Keratinocyte (primary cell): ENCODE measurements around the gene WLS. TPM values are rescaled to one million over a fixed set of nuclear protein-coding genes. Genes with fewer than 3 reads are reported as not detected.

Source experiments
- DNase-seq: peaks from one replicate; pipeline ENCODE4 v3.0.0-alpha.2; 2011; ENCODE audit warnings: low read depth, missing footprints, low spot score
- FAIRE-seq: peaks from 2 replicates; lab custom pipeline; 2011; peaks lifted over from hg19 to GRCh38; lab: Jason Lieb, UNC
- H2AFZ ChIP-seq: 2 replicates; pipeline ENCODE4 v1.6.0; 2012; ENCODE audit warnings: low read length, control low read depth, inconsistent platforms; ENCODE audit not compliant: control insufficient read depth
- H3K27ac ChIP-seq: 2 replicates; pipeline ENCODE4 v1.5.1; 2011; ENCODE audit warnings: low read length; ENCODE audit not compliant: control insufficient read depth, insufficient read depth
- H3K27me3 ChIP-seq: 3 replicates; pipeline ENCODE4 v1.6.0; 2011; ENCODE audit warnings: low read length; ENCODE audit not compliant: control insufficient read depth, insufficient read depth; ENCODE audit errors: extremely low read depth
- H3K36me3 ChIP-seq, 2 experiments: 2 replicates in 1 of 2; 3 replicates in 1 of 2; pipeline ENCODE4 v1.5.1; 2011; ENCODE audit warnings: low read length in 2 of 2, mild to moderate bottlenecking in 1 of 2; ENCODE audit not compliant: control insufficient read depth in 2 of 2, insufficient read depth in 2 of 2; ENCODE audit errors: extremely low read depth in 1 of 2
- H3K4me1 ChIP-seq: 3 replicates; pipeline ENCODE4 v1.5.1; 2011; ENCODE audit warnings: low read length; ENCODE audit not compliant: control insufficient read depth, insufficient read depth; ENCODE audit errors: extremely low read depth
- H3K4me2 ChIP-seq: 3 replicates; pipeline ENCODE4 v1.6.0; 2011; ENCODE audit warnings: low read depth, low read length; ENCODE audit not compliant: control insufficient read depth, insufficient read depth; ENCODE audit errors: extremely low read depth
- H3K4me3 ChIP-seq, 3 experiments: fragments of 200-600 bp in 1 of 3; sonication (generic) in 1 of 3; 2 replicates in 2 of 3; 3 replicates in 1 of 3; pipeline ENCODE4 v1.5.1; 2011 to 2016; ENCODE audit warnings: low read length in 3 of 3, mild to moderate bottlenecking in 3 of 3, control low read depth in 2 of 3, inconsistent platforms in 1 of 3, low read depth in 1 of 3, mixed read lengths in 1 of 3, mixed run types in 1 of 3, moderate library complexity in 1 of 3; ENCODE audit not compliant: control insufficient read depth in 2 of 3, insufficient read depth in 2 of 3; ENCODE audit errors: extremely low read depth in 1 of 3
- H3K79me2 ChIP-seq: 2 replicates; pipeline ENCODE4 v1.6.0; 2012; ENCODE audit warnings: low read length; ENCODE audit not compliant: control insufficient read depth, insufficient read depth
- H3K9ac ChIP-seq: 3 replicates; pipeline ENCODE4 v1.6.0; 2011; ENCODE audit warnings: low read length; ENCODE audit not compliant: control insufficient read depth, insufficient read depth; ENCODE audit errors: extremely low read depth
- H3K9me1 ChIP-seq: 3 replicates; pipeline ENCODE4 v1.6.0; 2011; ENCODE audit warnings: low read length; ENCODE audit not compliant: control insufficient read depth, insufficient read depth; ENCODE audit errors: extremely low read depth
- H3K9me3 ChIP-seq: 2 replicates; pipeline ENCODE4 v1.5.1; 2012; ENCODE audit warnings: low read depth, low read length; ENCODE audit not compliant: control insufficient read depth
- H4K20me1 ChIP-seq: 3 replicates; pipeline ENCODE4 v1.6.0; 2011; ENCODE audit warnings: low read length; ENCODE audit not compliant: control insufficient read depth, insufficient read depth; ENCODE audit errors: extremely low read depth
- EZH2 ChIP-seq: IDR thresholded peaks from one replicate; pipeline ENCODE4 v1.6.1; 2012; ENCODE audit warnings: inconsistent platforms, mild to moderate bottlenecking, low read length, moderate library complexity
- dilution Hi-C: fragments of 300-500 bp; cut with MboI; formaldehyde crosslinking; loops from one replicate; pipeline ENCODE4 v1.7.0; 2020; ENCODE audit warnings: low sequenced_read_pairs; ENCODE audit not compliant: extremely low pct_ligation_motif_present
- polyA plus RNA-seq, 5 experiments: library from polyadenylated mRNA; depleted of rRNA in 3 of 5; stranded (reverse) in 3 of 5; stranded (forward) in 1 of 5; unstranded in 1 of 5; fragments of >200 nt; gene quantifications; 1 replicate in 1 of 5; 2 replicates in 3 of 5; 3 replicates in 1 of 5; pipeline versions ENCODE4 v1.2.1 to v1.2.3, GENCODE V29; 2011 to 2012; ENCODE audit warnings: missing spikeins in 2 of 5, low read depth in 1 of 5, low replicate concordance in 1 of 5
- small RNA-seq, 3 experiments: library from RNA; depleted of rRNA; stranded (forward); fragments of <200 nt; gene quantifications; one replicate each; pipeline ENCODE3, GENCODE V24; 2012; ENCODE audit warnings: low read depth in 3 of 3, low replicate concordance in 1 of 3; ENCODE audit not compliant: insufficient read length in 3 of 3
- TF ChIP-seq, protein P1 (sequence below), 3 experiments: IDR thresholded peaks in 1 of 3; conservative IDR thresholded peaks in 1 of 3; optimal IDR thresholded peaks in 1 of 3; 2 replicates in 2 of 3; 3 replicates in 1 of 3; pipeline versions ENCODE3 to v1.5.1; 2011; ENCODE audit warnings: low read length in 3 of 3, mild to moderate bottlenecking in 3 of 3, moderate library complexity in 2 of 3, control low read depth in 1 of 3, inconsistent platforms in 1 of 3; ENCODE audit not compliant: insufficient read depth in 2 of 3; ENCODE audit errors: extremely low read depth in 1 of 3

WLS gene
- polyA plus RNA-seq, 1 donor (not counting 4 experiments of a cell fraction or from before 2014, with no cell fraction given) = 92.4 TPM

DNA sequence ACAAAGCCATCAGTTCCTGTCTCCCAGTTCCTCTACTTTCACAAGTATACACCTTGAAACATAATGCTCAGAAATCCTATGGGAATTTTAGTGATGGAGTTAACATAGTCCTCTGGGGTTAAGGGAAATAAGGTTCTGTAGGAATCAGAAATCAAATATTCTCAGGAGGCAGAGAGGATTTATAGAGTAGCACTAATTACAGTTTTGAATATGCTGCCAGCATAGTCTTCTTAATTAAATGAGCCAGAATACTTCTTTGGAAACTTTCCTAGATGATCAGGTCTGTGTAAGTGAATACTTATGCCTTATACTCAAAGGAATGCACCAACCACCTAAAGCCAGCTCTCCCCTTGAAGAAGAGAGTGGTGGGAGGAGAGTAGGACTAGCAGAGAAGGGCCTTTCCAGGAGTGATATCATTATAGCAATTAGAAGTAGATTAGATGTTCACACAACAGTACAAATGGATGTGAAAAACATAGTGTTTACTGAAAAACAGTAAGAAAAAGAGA is 150.5 kb downstream of the WLS start:
- DNase-seq (no peak), FAIRE-seq (no peak)
- no peaks in the 10 kb centered on the region for H3K27me3 ChIP-seq
- no peak overlapping the region for H3K4me2 ChIP-seq
- no peaks in the 10 kb centered on the region for H3K36me3 ChIP-seq
- no peak overlapping the region for H3K27ac ChIP-seq
- dilution Hi-C loops = no loop called here
- TF ChIP-seq EZH2 = no peak
- TF ChIP-seq, protein P1, sequence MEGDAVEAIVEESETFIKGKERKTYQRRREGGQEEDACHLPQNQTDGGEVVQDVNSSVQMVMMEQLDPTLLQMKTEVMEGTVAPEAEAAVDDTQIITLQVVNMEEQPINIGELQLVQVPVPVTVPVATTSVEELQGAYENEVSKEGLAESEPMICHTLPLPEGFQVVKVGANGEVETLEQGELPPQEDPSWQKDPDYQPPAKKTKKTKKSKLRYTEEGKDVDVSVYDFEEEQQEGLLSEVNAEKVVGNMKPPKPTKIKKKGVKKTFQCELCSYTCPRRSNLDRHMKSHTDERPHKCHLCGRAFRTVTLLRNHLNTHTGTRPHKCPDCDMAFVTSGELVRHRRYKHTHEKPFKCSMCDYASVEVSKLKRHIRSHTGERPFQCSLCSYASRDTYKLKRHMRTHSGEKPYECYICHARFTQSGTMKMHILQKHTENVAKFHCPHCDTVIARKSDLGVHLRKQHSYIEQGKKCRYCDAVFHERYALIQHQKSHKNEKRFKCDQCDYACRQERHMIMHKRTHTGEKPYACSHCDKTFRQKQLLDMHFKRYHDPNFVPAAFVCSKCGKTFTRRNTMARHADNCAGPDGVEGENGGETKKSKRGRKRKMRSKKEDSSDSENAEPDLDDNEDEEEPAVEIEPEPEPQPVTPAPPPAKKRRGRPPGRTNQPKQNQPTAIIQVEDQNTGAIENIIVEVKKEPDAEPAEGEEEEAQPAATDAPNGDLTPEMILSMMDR (optimal IDR thresholded peaks at IDR 0.05 in 1 of 3, IDR thresholded peaks at IDR 0.05 in 1 of 3, conservative IDR thresholded peaks at IDR 0.05 in 1 of 3; ENCODE audit: extremely low read depth in 1 of 3, insufficient read depth in 2 of 3, low read length in 3 of 3) = no peak
- no peaks in the 10 kb centered on the region for H3K4me1 ChIP-seq
- no peak overlapping the region for H2AFZ ChIP-seq
- H3K9me1 ChIP-seq = no peaks in the 10 kb centered on the region
- H3K79me2 ChIP-seq = no peaks in the 10 kb centered on the region
- H3K9ac ChIP-seq = no peak overlapping the region
- no peaks in the 10 kb centered on the region for H4K20me1 ChIP-seq
- H3K9me3 ChIP-seq = no peaks in the 10 kb centered on the region
- H3K4me3 ChIP-seq = no peak overlapping the region

DNA sequence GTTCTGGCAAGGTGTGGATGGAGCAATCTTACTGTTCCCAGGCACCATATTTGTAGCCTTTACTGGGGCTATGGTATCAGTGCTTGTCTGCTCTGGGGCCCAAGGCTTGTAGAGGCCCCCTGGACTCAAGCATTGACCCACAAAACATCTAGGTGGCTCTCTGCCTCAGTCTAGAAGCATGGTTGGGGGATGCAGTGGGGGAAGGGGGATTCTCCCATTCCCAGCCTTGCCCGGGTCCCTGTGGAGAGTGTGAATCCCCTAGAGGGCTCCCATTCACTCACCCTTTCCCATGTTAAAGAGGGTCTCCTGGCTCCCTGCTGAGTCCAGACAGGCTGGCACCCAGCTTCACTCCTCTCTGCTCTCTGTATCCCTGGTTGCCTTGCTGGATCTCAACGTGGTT is 153.7 kb downstream of the WLS start:
- FAIRE-seq = no peak
- no peak overlapping the region for H3K9ac ChIP-seq
- dilution Hi-C loops = no loop called here

More for the DNA sequence above, 153.7 kb downstream of the WLS start:
- Histone ChIP-seq H2AFZ (no peak overlapping the region), H3K79me2 (no peaks in the 10 kb centered on the region), H3K27ac (no peak overlapping the region), H3K4me3 (no peak overlapping the region), H3K4me2 (no peak overlapping the region), H3K36me3 (no peaks in the 10 kb centered on the region), H3K27me3 (no peaks in the 10 kb centered on the region), H3K9me1 (no peaks in the 10 kb centered on the region), H4K20me1 (no peaks in the 10 kb centered on the region), H3K4me1 (no peaks in the 10 kb centered on the region), H3K9me3 (no peaks in the 10 kb centered on the region)
- TF ChIP-seq, protein P1 (optimal IDR thresholded peaks at IDR 0.05 in 1 of 3, IDR thresholded peaks at IDR 0.05 in 1 of 3, conservative IDR thresholded peaks at IDR 0.05 in 1 of 3; ENCODE audit: extremely low read depth in 1 of 3, insufficient read depth in 2 of 3, low read length in 3 of 3) = no peak
- TF ChIP-seq EZH2 = no peak
- DNase-seq = no peak

Small RNAs within 50 kb of the gene (small RNA-seq; reads per million reads assigned to genes)
- gene COX6B1P7 (0 reads per million in 3 experiments), gene MIR1262 (0.33 to 2.8 (median 1.0) reads per million in 3 experiments)

Other genes starting within 250 kb of the WLS start
- 0.14 to 0.23 TPM (median 0.20 TPM) in 3 replicates for gene DIRAS3, start 181.9 kb downstream of the WLS start, polyA plus RNA-seq
- not detected in 3 replicates for gene RPE65, start 217.4 kb upstream of the WLS start, polyA plus RNA-seq